ENCODE measurements around the gene MMP10.
"Not testable (repeated sequence)": the region's sequence is repeated elsewhere in the genome, so short reads cannot be mapped to it uniquely, and the experiment has no call there.

MMP10 gene

DNA sequence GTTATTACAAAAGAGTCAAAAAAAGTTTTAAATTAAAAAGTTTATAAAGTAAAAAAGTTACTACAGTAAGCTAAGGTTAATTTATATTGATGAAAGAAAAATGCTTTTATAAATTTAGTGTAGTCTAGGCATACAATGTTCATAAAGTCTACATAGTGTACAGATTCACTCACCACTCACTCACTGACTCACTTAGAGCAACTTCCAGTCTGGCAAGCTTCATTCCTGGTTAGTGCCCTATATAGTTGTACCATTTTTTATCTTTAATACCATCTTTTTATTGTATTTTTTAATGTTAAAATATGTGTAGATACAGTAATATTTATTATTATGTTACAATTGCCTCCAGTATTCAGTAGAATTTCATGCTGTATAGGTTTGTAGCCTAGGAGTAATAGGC, 2.6 kb upstream of the MMP10 start:
- DNase-seq (ENCODE audit: low read depth) = no peak

- DNase-seq (ENCODE audit: low read depth) = no peak
Observed at GRCh38 chr11:102781676-102782075, 1.2 kb upstream of the MMP10 start.

- no peak for DNase-seq (ENCODE audit: low read depth)
Observed at GRCh38 chr11:102776454-102776853, 4.0 kb downstream of the MMP10 start.

GRCh38 chr11:102773386-102773785, 7.0 kb downstream of the MMP10 start:
- no peak for DNase-seq (ENCODE audit: low read depth)

GRCh38 chr11:102771351-102771750, 9.1 kb downstream of the MMP10 start:
- DNase-seq (ENCODE audit: low read depth) = no peak

- DNase-seq (ENCODE audit: low read depth) = no peak
Observed at GRCh38 chr11:102770191-102770590, 10.2 kb downstream of the MMP10 start.

- no peak for DNase-seq (ENCODE audit: low read depth)
Observed at GRCh38 chr11:102767800-102768199, 12.6 kb downstream of the MMP10 start.

- DNase-seq (ENCODE audit: low read depth) = no peak
Observed at GRCh38 chr11:102763440-102763839, 17.0 kb downstream of the MMP10 start.

DNA sequence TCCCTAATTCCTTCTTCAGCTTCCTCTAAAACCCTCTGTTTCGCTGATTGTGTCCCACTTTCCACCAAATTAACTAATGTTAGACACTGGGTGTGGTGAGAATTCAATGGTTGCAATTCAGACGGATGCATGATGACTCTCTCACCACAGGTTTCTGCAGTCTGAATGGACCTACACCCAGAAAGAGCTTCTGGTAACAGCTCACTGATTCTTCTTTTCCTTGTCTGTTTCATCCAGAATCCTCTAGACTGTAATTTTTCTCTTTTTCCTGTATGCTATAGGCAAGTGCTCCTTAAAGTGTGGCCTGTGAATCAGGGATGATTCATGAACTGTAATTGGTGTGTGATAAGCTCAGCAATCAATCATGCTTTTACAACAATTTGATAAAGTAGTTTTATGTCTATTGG, 18.1 kb downstream of the MMP10 start:
- no peak for DNase-seq (ENCODE audit: low read depth)

- DNase-seq (ENCODE audit: low read depth) = no peak
Observed at GRCh38 chr11:102761646-102762238, 18.7 kb downstream of the MMP10 start.

GRCh38 chr11:102760344-102761035, 19.9 kb downstream of the MMP10 start:
- DNase-seq (ENCODE audit: low read depth) = peak; percentile 96

GRCh38 chr11:102757823-102758549, 22.4 kb downstream of the MMP10 start:
- peak; percentile 27 for DNase-seq (ENCODE audit: low read depth)

GRCh38 chr11:102753267-102753666, 27.2 kb downstream of the MMP10 start:
- DNase-seq (ENCODE audit: low read depth) = no peak

DNA sequence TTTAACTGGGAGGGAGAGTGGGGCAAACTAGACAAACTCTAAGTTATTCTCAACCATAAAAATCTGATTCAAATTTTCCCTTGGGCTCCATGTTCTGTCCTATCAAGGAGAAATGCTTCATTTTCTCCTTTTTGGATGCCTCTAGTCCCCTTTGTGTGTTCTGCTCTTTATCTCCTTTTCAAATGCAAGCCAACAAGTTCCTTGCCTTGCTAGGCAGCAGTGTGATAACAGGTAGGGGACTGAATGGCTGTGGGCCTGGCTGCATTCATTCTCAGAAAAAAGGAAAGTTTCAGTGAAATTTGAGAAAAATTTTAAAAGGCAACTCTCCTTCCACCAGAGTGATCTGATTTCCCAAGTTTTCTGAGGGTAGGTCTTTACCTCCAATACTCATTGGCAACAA, 28.8 kb downstream of the MMP10 start:
- DNase-seq (ENCODE audit: low read depth) = no peak

GRCh38 chr11:102749101-102749722, 31.2 kb downstream of the MMP10 start:
- DNase-seq (ENCODE audit: low read depth) = no peak

DNA sequence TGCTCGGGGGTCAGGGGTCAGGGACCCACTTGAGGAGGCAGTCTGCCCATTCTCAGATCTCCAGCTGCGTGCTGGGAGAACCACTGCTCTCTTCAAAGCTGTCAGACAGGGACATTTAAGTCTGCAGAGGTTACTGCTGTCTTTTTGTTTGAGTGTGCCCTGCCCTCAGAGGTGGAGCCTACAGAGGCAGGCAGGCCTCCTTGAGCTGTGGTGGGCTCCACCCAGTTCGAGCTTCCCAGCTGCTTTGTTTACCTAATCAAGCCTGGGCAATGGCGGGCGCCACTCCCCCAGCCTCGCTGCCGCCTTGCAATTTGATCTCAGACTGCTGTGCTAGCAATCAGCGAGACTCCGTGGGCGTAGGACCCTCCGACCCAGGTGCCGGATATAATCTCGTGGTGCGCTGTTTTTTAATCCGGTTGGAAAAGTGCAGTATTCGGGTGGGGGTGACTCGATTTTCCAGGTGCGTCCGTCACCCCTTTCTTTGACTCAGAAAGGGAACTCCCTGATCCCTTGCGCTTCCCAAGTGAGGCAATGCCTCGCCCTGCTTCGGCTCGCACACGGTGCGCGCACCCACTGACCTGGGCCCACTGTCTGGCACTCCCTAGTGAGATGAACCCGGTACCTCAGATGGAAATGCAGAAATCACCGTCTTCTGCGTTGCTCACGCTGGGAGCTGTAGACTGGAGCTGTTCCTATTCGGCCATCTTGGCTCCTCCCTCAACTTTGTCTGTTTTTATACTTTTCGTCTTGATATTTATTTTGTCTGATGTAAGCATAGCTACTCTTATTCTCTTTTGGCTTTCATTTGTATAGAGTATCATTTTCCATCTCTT, 33.5 kb downstream of the MMP10 start:
- DNase-seq (ENCODE audit: low read depth) = not testable (repeated sequence)

- DNase-seq (ENCODE audit: low read depth) = no peak
Observed at GRCh38 chr11:102734650-102735049, 45.8 kb downstream of the MMP10 start.

DNA sequence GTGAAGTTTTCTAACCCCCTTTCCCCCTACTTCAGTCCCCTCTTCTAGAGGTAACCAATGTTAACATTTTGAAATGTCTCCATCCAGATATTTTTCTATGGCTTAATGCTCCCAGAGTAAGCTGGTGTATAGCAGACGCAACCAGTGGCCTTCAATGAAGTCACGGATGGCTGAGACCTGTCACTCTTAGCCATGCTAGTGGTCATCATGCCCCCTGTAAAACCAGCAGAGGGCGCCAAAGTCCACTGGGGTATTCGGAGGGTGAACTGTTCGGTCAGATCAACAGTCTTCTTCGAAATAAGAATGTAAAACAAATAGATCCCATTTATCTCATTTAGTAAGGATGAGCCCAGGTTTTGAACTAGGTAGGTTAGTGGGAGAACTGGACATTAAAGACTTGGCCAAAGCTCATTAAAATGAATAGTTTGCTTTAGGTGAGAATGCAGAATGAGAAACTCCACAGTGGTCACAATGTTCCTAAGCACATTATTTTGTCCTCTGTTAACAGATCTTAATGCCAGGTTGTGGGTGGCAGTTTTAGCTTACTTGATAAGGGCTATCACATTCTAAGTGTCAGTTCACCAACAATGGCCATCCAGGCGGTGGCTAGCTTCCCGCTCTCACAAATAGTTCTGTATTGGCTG, 47.1 kb downstream of the MMP10 start:
- DNase-seq (ENCODE audit: low read depth) = peak; percentile 13

DNA sequence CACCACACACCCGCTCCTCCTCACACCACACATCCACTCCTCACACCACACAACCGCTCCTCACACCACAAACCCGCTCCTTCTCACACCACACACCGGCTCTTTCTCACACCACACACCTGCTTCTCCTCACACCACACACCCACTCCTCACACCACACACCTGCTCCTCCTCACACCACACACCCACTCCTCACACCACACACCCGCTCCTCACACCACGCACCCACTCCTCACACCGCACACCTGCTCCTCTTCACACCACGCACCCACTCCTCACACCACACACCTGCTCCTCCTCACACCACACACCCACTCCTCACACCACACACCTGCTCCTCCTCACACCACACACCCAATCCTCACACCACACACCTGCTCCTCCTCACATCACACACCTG, 49.5 kb downstream of the MMP10 start:
- DNase-seq (ENCODE audit: low read depth) = not testable (repeated sequence)

- DNase-seq (ENCODE audit: low read depth) = peak; percentile 32
Observed at GRCh38 chr11:102729849-102730815, 50.3 kb downstream of the MMP10 start.

All from fibroblast of the conjunctiva (primary cell).